K562 (cell line): ENCODE measurements around the gene C2orf42. TPM values are rescaled to one million over a fixed set of nuclear protein-coding genes. Genes with fewer than 3 reads are reported as not detected.
A peak's percentile ranks its signal among the peaks of the same experiment; 100 is the strongest.

ENCODE experiments used
- CHCHD3 ChIP-seq: fragments of 250-450 bp; sonication (Bioruptor Pico); IDR thresholded peaks from 2 replicates; pipeline ENCODE4 v2.1.2; 2022; ENCODE audit warnings: mild to moderate bottlenecking
- DMBX1 ChIP-seq: fragments of 250-450 bp; sonication (Bioruptor Pico); IDR thresholded peaks from 2 replicates; pipeline ENCODE4 v1.8.0; 2022; ENCODE audit warnings: inconsistent platforms, mild to moderate bottlenecking, moderate library complexity, borderline replicate concordance
- ELF1 ChIP-seq: fragments of 200-800 bp; sonication (Bioruptor generic); IDR thresholded peaks from 2 replicates; pipeline ENCODE4 v1.6.1; 2016; ENCODE audit warnings: missing genetic modification characterization, missing compliant biosample characterization
- ELK1 ChIP-seq: sonication (generic); formaldehyde crosslinking; IDR thresholded peaks from 2 replicates; pipeline ENCODE4 v1.8.1; 2022; ENCODE audit warnings: missing genetic modification reagents
- ETV1 ChIP-seq: fragments of 450-650 bp; conservative IDR thresholded peaks from 2 replicates; pipeline ENCODE4 v1.6.1; 2016; ENCODE audit warnings: missing genetic modification characterization, control low read depth, low read depth, missing compliant biosample characterization
- FOXM1 ChIP-seq, 2 experiments: fragments of 450-650 bp in 1 of 2; sonication (generic) in 1 of 2; formaldehyde crosslinking in 1 of 2; IDR thresholded peaks; 2 replicates each; pipeline versions ENCODE4 v1.6.1 to v1.9.0; 2017 to 2022; ENCODE audit warnings: low read depth in 2 of 2, mild to moderate bottlenecking in 2 of 2, missing genetic modification reagents in 1 of 2, moderate library complexity in 1 of 2
- GMEB1 ChIP-seq: fragments of 250-450 bp; sonication (Bioruptor Pico); IDR thresholded peaks from 2 replicates; pipeline ENCODE4 v1.4.0; 2020; ENCODE audit warnings: mild to moderate bottlenecking
- GTF3C2 ChIP-seq: IDR thresholded peaks from 3 replicates; pipeline ENCODE4 v1.6.1; 2011; ENCODE audit warnings: borderline replicate concordance, mild to moderate bottlenecking, moderate library complexity; ENCODE audit not compliant: insufficient read length; ENCODE audit errors: extremely low read depth
- HOMEZ ChIP-seq: fragments of 250-450 bp; sonication (Bioruptor Pico); IDR thresholded peaks from 2 replicates; pipeline ENCODE4 v1.4.0; 2020; ENCODE audit warnings: mild to moderate bottlenecking, moderate library complexity
- NCOA2 ChIP-seq, 2 experiments: fragments of 450-650 bp; IDR thresholded peaks; 2 replicates each; pipeline ENCODE4 v1.6.1; 2018; ENCODE audit warnings: mild to moderate bottlenecking in 2 of 2, moderate library complexity in 1 of 2; ENCODE audit not compliant: partially characterized antibody in 2 of 2
- NFE2L1 ChIP-seq: fragments of 450-650 bp; IDR thresholded peaks from 2 replicates; pipeline ENCODE4 v1.6.1; 2016; ENCODE audit warnings: missing genetic modification characterization, low read depth, mild to moderate bottlenecking, missing compliant biosample characterization, moderate library complexity, borderline replicate concordance
- NFIX ChIP-seq: fragments of 250-450 bp; sonication (Bioruptor Pico); IDR thresholded peaks from 2 replicates; pipeline ENCODE4 v1.4.0; 2020; ENCODE audit warnings: low read depth, mild to moderate bottlenecking, moderate library complexity
- PHB ChIP-seq: fragments of 250-450 bp; sonication (Bioruptor Pico); IDR thresholded peaks from 2 replicates; pipeline ENCODE4 v1.5.0; 2021
- RBFOX2 ChIP-seq: fragments of 200-400 bp; formaldehyde crosslinking; IDR thresholded peaks from 2 replicates; pipeline ENCODE4 v1.6.1; 2017; ENCODE audit warnings: low read depth, mild to moderate bottlenecking, low read length, moderate library complexity
- RCOR1 ChIP-seq, 2 experiments: IDR thresholded peaks; 2 replicates each; pipeline ENCODE4 v1.6.1; 2012; ENCODE audit warnings: low read depth in 2 of 2, low read length in 2 of 2, borderline replicate concordance in 1 of 2, improper control_type of control experiment in 1 of 2
- RFX1 ChIP-seq: fragments of 450-650 bp; IDR thresholded peaks from 2 replicates; pipeline ENCODE4 v1.6.1; 2016; ENCODE audit warnings: mild to moderate bottlenecking, moderate library complexity
- ZFP30 ChIP-seq: fragments of 250-450 bp; sonication (Bioruptor Pico); IDR thresholded peaks from 2 replicates; pipeline ENCODE4 v1.8.0; 2022; ENCODE audit warnings: moderate library complexity, mild to moderate bottlenecking, inconsistent platforms, borderline replicate concordance
- ZNF212 ChIP-seq: fragments of 450-650 bp; formaldehyde crosslinking; IDR thresholded peaks from 2 replicates; pipeline ENCODE4 v1.4.0; 2020; ENCODE audit warnings: mild to moderate bottlenecking
- ZNF24 ChIP-seq: fragments of 450-650 bp; IDR thresholded peaks from 2 replicates; pipeline ENCODE4 v1.6.1; 2016
- ZNF830 ChIP-seq: fragments of 250-450 bp; sonication (Bioruptor Pico); IDR thresholded peaks from 2 replicates; pipeline ENCODE4 v1.5.0; 2021; ENCODE audit warnings: mild to moderate bottlenecking
- polyA plus RNA-seq, 8 experiments: library from polyadenylated mRNA; depleted of rRNA in 4 of 8; stranded (reverse) in 5 of 8; unstranded in 3 of 8; fragments of >200 nt; fragmentation: Nextera tagmentation in 2 of 8; fragmentation: Illumina TruSeq in 1 of 8; extraction: Ambion mirVana in 2 of 8; extraction: Trizol in 1 of 8; gene quantifications; 2 replicates each; pipeline versions ENCODE4 v1.2.1 to v1.2.3, GENCODE V29; 2011 to 2014; ENCODE audit warnings: inconsistent platforms in 1 of 8, missing spikeins in 1 of 8
- total RNA-seq, 7 experiments: library from RNA; depleted of rRNA in 6 of 7; stranded (reverse); fragments of >200 nt in 6 of 7; fragmentation: Illumina TruSeq in 2 of 7; extraction: Trizol in 2 of 7; gene quantifications; 2 replicates each; pipeline versions ENCODE4 v1.2.1 to v1.2.3, GENCODE V29; 2011 to 2021; ENCODE audit warnings: low replicate concordance in 1 of 7

The C2orf42 gene
- total and polyA plus RNA-seq, 9 of the 15 experiments (the other 6 are each of a cell fraction or from before 2014, with no cell fraction given), result 4.6 to 10.9 (median 7.5) TPM

GRCh38 chr2:70142590-70143313 lies 48.1 kb downstream of the C2orf42 start (continued):
- TF ChIP-seq GTF3C2 (no peak), RFX1 (no peak), ZNF212 (CRISPR knock-in tag) (no peak), DMBX1 (peak; percentile 21; the same call in 1 of the 2 replicates), HOMEZ (CRISPR knock-in tag) (0 out of 2 replicates have a peak, but pooled peaks have one; percentile 38), ELF1 (tag) (peak; percentile 99), CHCHD3 (CRISPR knock-in tag) (no peak; the same call in 1 of the 2 replicates), NCOA2 (IDR thresholded peaks at IDR 0.05; ENCODE audit: partially characterized antibody in 2 of 2) (no peak), FOXM1 (IDR thresholded peaks at IDR 0.05; ENCODE audit: low read depth) (no peak; the same call in 1 of the 2 replicates), FOXM1 (CRISPR knock-in tag; IDR thresholded peaks at IDR 0.05; ENCODE audit: low read depth) (no peak; the same call in 1 of the 2 replicates), NFE2L1 (tag) (no peak), GMEB1 (peak; percentile 91), PHB (CRISPR knock-in tag) (peak; percentile 64; the same call in 1 of the 2 replicates), NFIX (no peak), ELK1 (no peak), ZFP30 (CRISPR knock-in tag) (no peak), ZNF24 (peak; percentile 50; the same call in 1 of the 2 replicates), ETV1 (tag) (peak; percentile 100), RBFOX2 (peak; percentile 78), ZNF830 (no peak), RCOR1 (IDR thresholded peaks at IDR 0.05; ENCODE audit: borderline replicate concordance in 1 of 2, low read depth in 2 of 2, low read length in 2 of 2) (peak in 1 of 2 experiments; percentile 72; a peak in 2 of 4 replicates)
